Activated naive CD8-positive, alpha-beta T cell treated with anti-CD3 and anti-CD28 coated beads, Interleukin-2, amount 50 U/mL, for 16 hours (primary cell): ENCODE data around the gene RAB24.
A peak's percentile ranks its signal among the peaks of the same experiment; 100 is the strongest.
"Not testable (repeated sequence)": the region's sequence is repeated elsewhere in the genome, so short reads cannot be mapped to it uniquely, and the experiment has no call there.

Source experiments
- DNase-seq: peaks from one replicate; pipeline ENCODE4 v3.0.0-alpha.2; 2020; ENCODE audit warnings: low read depth, low spot score

RAB24 gene

GRCh38 chr5:177303121-177303924, at the start of gene RAB24, which contains the start of gene PRELID1:
RAB24 (minus strand) TSS chr5:177303719; CDS start chr5:177303288, 431 bp downstream.
PRELID1 (plus strand) TSS chr5:177303799; CDS start chr5:177303986, 187 bp downstream.
- peak; percentile 73 for DNase-seq

GRCh38 chr5:177353093-177353492, 49.6 kb upstream of the RAB24 start:
- DNase-seq = no peak

GRCh38 chr5:177351392-177352329, 48.1 kb upstream of the RAB24 start, which contains the start of gene LMAN2:
LMAN2 (minus strand) TSS chr5:177351668; CDS start chr5:177351647, 21 bp downstream.
- DNase-seq = peak; percentile 80

- DNase-seq = no peak
Observed at GRCh38 chr5:177350776-177351391, 47.4 kb upstream of the RAB24 start.

GRCh38 chr5:177349762-177350161, 46.2 kb upstream of the RAB24 start:
- DNase-seq = no peak

GRCh38 chr5:177349362-177349647, 45.8 kb upstream of the RAB24 start:
- no peak for DNase-seq

GRCh38 chr5:177347699-177348098, 44.2 kb upstream of the RAB24 start:
- no peak for DNase-seq

GRCh38 chr5:177346820-177347219, 43.3 kb upstream of the RAB24 start:
- no peak for DNase-seq

- DNase-seq = no peak
Observed at GRCh38 chr5:177344891-177345290, 41.4 kb upstream of the RAB24 start.

- no peak for DNase-seq
Observed at GRCh38 chr5:177343777-177344176, 40.3 kb upstream of the RAB24 start.

GRCh38 chr5:177343000-177343399, 39.5 kb upstream of the RAB24 start:
- DNase-seq = not testable (repeated sequence)

- DNase-seq = no peak
Observed at GRCh38 chr5:177339107-177339638, 35.7 kb upstream of the RAB24 start.

- no peak for DNase-seq
Observed at GRCh38 chr5:177338251-177339106, 35.0 kb upstream of the RAB24 start.

- DNase-seq = no peak
Observed at GRCh38 chr5:177336603-177337494, 33.3 kb upstream of the RAB24 start.

- DNase-seq = no peak
Observed at GRCh38 chr5:177336112-177336511, 32.6 kb upstream of the RAB24 start.

GRCh38 chr5:177335701-177336065, 32.2 kb upstream of the RAB24 start:
- DNase-seq = no peak

- no peak for DNase-seq
Observed at GRCh38 chr5:177334781-177335700, 31.5 kb upstream of the RAB24 start.

GRCh38 chr5:177334155-177334551, 30.6 kb upstream of the RAB24 start:
- DNase-seq = no peak
